Activated CD8-positive, alpha-beta memory T cell treated with anti-CD3 and anti-CD28 coated beads for 24 hours (primary cell): Measurements from ENCODE around the gene DCAF15.
"Not testable (repeated sequence)": the region's sequence is repeated elsewhere in the genome, so short reads cannot be mapped to it uniquely, and the experiment has no call there.

Experiments used
- DNase-seq: peaks from one replicate; pipeline ENCODE4 v3.0.0-alpha.2; 2020

Gene DCAF15, protein sequence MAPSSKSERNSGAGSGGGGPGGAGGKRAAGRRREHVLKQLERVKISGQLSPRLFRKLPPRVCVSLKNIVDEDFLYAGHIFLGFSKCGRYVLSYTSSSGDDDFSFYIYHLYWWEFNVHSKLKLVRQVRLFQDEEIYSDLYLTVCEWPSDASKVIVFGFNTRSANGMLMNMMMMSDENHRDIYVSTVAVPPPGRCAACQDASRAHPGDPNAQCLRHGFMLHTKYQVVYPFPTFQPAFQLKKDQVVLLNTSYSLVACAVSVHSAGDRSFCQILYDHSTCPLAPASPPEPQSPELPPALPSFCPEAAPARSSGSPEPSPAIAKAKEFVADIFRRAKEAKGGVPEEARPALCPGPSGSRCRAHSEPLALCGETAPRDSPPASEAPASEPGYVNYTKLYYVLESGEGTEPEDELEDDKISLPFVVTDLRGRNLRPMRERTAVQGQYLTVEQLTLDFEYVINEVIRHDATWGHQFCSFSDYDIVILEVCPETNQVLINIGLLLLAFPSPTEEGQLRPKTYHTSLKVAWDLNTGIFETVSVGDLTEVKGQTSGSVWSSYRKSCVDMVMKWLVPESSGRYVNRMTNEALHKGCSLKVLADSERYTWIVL

GRCh38 chr19:13952154-13952930 lies at the start of gene DCAF15:
Gene DCAF15, plus strand, starts transcription at chr19:13952509. Its CDS starts 4 bp downstream, at chr19:13952513.
- peak; percentile 98 for DNase-seq

- peak; percentile 63 for DNase-seq
These were observed 49.2 kb upstream of the DCAF15 start for GRCh38 chr19:13902993-13903555.

GRCh38 chr19:13905634-13906520 lies 46.4 kb upstream of the DCAF15 start, which contains the start of the genes BRME1 and CC2D1A:
Gene BRME1, minus strand, starts transcription at chr19:13906117. Its CDS starts 1,225 bp downstream, at chr19:13904892.
Gene CC2D1A, plus strand, starts transcription at chr19:13906201. Its CDS starts 241 bp downstream, at chr19:13906442.
- DNase-seq, result peak; percentile 98

DNA sequence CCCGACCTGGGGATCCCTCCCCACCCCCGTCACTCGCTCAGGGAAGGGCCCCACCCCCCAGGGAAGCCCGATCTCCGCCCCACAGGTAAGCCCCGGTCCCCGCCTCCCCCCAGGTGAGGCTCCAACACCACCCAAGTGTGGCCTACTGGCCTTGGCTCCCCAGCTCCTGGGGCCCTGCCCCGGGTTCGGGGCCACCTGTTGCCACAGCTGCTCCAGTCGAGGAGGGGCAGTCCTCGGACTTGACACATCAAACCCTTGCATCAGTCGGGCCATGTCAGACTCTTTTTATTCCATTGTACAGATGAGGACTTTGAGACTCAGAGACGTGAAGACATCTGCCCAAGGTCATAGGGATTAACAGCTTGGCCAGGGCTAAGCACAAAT lies 45.8 kb upstream of the DCAF15 start:
- DNase-seq, result no peak

- no peak for DNase-seq
These were observed 45.4 kb upstream of the DCAF15 start for GRCh38 chr19:13906910-13907309.

DNA sequence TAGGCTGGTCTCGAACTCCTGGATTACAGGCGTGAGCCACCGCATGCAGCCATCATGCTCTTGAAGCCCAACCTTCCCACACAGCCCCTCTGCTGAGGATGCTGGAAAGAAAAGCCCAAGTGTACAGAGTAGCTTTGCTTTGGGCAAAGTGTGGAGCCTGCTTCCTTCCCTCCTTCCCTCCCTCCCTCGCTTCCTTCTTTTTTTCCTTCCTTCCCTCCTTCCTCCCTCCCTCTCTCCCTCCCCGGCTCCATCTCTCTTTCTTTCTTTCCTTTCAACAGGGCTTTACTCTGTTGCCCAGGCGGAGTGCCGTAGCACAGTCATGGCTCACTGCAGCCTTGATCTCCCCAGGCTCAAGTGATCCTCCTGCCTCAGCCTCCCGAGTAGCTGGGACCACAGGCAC lies 43.6 kb upstream of the DCAF15 start:
- DNase-seq, result no peak

- DNase-seq, result no peak
These were observed 42.9 kb upstream of the DCAF15 start for GRCh38 chr19:13909430-13909829.

- no peak for DNase-seq
These were observed 39.0 kb upstream of the DCAF15 start for GRCh38 chr19:13913352-13913751.

- no peak for DNase-seq
These were observed 37.5 kb upstream of the DCAF15 start for GRCh38 chr19:13914777-13915176.

DNA sequence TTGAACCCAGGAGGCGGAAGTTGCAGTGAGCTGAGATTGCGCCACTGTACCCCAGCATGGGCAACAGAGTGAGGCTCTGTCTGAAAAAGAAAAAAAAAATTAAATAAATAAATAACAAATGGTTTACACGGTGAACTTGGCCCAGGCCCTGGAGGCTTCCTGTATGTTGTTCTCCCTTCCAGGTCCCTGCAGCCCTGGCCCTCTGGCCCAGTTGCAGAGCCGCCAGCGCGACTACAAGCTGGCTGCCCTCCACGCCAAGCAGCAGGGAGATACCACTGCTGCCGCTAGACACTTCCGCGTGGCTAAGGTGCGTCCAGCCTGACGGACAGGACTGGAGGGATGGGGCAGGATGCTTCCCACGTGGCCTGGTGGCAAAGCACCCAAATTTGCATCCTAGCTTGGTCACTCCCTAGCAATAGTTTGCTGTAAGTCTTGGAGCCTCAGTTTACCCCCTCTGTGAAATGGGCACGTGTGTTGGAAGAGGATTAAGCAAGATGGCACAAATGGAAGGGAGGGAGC lies 34.4 kb upstream of the DCAF15 start:
- no peak for DNase-seq

- DNase-seq, result no peak
These were observed 33.4 kb upstream of the DCAF15 start for GRCh38 chr19:13918726-13919411.

- DNase-seq, result no peak
These were observed 31.8 kb upstream of the DCAF15 start for GRCh38 chr19:13920524-13920923.

GRCh38 chr19:13920940-13921747 lies 31.2 kb upstream of the DCAF15 start:
- DNase-seq, result no peak

DNA sequence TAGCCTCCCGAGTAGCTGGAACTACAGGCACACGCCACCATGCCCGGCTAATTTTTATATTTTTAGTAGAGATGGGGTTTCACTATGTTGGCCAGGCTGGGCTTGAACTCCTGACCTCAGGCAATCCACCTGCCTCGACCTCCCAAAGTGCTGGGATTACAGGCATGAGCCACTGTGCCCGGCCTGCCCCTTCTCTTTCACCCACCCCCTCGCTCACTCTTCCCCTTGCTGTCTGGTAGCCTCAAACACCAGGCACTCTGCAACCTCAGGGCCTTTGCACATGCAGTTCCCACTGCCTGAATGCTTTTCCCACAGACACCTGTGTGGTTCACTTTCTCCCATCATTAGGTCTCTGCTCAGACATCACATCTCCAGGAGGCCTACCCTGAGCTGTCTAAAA lies 30.2 kb upstream of the DCAF15 start:
- DNase-seq, result not testable (repeated sequence)

DNA sequence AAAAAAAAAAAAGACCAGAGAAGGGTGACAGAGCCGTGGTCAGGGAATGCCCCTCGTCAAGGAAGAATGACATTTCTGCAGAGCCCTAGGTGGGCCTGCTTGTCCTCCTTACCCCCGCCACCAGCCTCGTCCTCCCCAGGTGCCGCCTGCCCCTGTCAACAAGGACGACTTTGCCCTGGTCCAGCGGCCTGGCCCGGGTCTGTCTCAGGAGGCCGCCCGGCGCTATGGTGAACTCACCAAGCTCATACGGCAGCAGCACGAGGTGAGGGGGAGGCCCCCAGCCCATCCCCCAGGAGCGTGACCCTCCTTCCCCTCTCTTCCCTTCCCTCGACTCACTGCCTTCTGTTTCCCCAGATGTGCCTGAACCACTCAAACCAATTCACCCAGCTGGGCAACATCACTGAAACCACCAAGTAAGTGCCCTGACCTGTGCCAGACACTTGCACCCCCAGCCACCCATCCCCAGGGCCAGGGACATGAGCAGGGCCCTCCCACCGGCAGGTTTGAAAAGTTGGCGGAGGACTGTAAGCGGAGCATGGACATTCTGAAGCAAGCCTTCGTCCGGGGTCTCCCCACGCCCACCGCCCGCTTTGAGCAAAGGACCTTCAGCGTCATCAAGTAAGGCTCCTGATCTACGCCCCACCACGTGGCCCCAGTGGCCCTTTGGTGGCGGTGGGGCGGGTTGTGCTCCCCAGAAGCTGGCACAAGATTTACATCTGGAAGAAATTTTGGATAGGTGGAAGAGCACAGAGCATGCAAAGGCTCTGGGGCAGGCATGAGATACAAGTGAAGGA lies 28.9 kb upstream of the DCAF15 start:
- no peak for DNase-seq

- DNase-seq, result no peak
These were observed 26.3 kb upstream of the DCAF15 start for GRCh38 chr19:13926010-13926409.

- no peak for DNase-seq
These were observed 25.6 kb upstream of the DCAF15 start for GRCh38 chr19:13926715-13927114.

DNA sequence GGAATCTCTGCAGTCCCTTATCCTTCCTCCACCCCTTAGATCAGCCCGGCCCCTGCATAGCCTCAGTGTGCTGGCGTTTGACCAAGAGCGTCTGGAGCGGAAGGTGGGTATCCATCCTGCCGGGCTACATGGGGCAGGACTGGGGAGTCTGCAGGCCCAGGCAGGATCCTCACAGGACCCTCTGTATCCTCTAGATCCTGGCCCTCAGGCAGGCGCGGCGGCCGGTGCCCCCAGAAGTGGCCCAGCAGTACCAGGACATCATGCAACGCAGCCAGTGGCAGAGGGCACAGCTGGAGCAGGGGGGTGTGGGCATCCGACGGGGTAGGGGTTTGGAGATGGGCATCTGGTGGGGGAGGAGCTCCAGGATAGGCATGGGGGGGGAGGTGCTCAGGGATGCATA lies 23.0 kb upstream of the DCAF15 start:
- no peak for DNase-seq

DNA sequence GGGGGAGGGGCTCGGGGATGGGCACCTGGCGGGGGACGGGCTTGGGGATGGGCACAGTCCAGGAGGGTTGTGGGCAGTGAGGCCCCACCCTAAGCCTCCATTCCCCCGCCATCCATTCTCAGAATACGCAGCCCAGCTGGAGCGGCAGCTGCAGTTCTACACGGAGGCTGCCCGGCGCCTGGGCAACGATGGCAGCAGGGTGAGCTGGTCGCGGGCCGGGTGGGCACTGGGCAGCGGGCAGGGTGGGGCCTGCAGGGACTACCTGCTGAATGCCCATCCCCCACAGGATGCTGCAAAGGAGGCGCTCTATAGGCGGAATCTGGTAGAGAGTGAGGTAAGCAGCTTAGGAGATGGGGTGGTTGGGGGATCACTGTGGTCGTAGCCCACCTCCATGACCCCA lies 22.4 kb upstream of the DCAF15 start:
- DNase-seq, result no peak

GRCh38 chr19:13930402-13930801 lies 21.9 kb upstream of the DCAF15 start:
- no peak for DNase-seq
